HG03457 (cell line): ENCODE measurements around the gene ELFN2.
"Not testable (repeated sequence)": the region's sequence is repeated elsewhere in the genome, so short reads cannot be mapped to it uniquely, and the experiment has no call there.

Experiments used
- ATAC-seq: cut with Tn5 transposase; IDR thresholded peaks from one replicate; pipeline ENCODE4 v1.9.1; 2021; ENCODE audit warnings: moderate number of reproducible peaks; ENCODE audit not compliant: unreplicated experiment

Gene ELFN2

GRCh38 chr22:37413546-37413945, 13.7 kb downstream of the ELFN2 start:
- no peak for ATAC-seq

GRCh38 chr22:37412495-37413250, 14.6 kb downstream of the ELFN2 start:
- no peak for ATAC-seq

- no peak for ATAC-seq
Observed at GRCh38 chr22:37411655-37412054, 15.6 kb downstream of the ELFN2 start.

GRCh38 chr22:37410174-37411055, 16.9 kb downstream of the ELFN2 start:
- ATAC-seq = no peak

- ATAC-seq = no peak
Observed at GRCh38 chr22:37409459-37410050, 17.7 kb downstream of the ELFN2 start.

GRCh38 chr22:37409031-37409430, 18.2 kb downstream of the ELFN2 start:
- no peak for ATAC-seq

GRCh38 chr22:37407856-37408255, 19.4 kb downstream of the ELFN2 start:
- no peak for ATAC-seq

GRCh38 chr22:37406441-37407235, 20.6 kb downstream of the ELFN2 start:
- ATAC-seq = no peak

- no peak for ATAC-seq
Observed at GRCh38 chr22:37404091-37404490, 23.2 kb downstream of the ELFN2 start.

- no peak for ATAC-seq
Observed at GRCh38 chr22:37403267-37403960, 23.9 kb downstream of the ELFN2 start.

- no peak for ATAC-seq
Observed at GRCh38 chr22:37402184-37402506, 25.1 kb downstream of the ELFN2 start.

- no peak for ATAC-seq
Observed at GRCh38 chr22:37401401-37402183, 25.7 kb downstream of the ELFN2 start.

- ATAC-seq = no peak
Observed at GRCh38 chr22:37400719-37401118, 26.6 kb downstream of the ELFN2 start.

GRCh38 chr22:37399457-37399856, 27.8 kb downstream of the ELFN2 start:
- ATAC-seq = not testable (repeated sequence)

GRCh38 chr22:37397226-37397625, 30.1 kb downstream of the ELFN2 start:
- no peak for ATAC-seq

- ATAC-seq = no peak
Observed at GRCh38 chr22:37396488-37397084, 30.7 kb downstream of the ELFN2 start.

GRCh38 chr22:37394341-37394740, 32.9 kb downstream of the ELFN2 start:
- ATAC-seq = no peak

GRCh38 chr22:37393746-37394145, 33.5 kb downstream of the ELFN2 start:
- no peak for ATAC-seq

GRCh38 chr22:37392721-37393328, 34.5 kb downstream of the ELFN2 start:
- no peak for ATAC-seq
